ENCODE measurements around the gene INF2. TPM values are rescaled to one million over a fixed set of nuclear protein-coding genes. Genes with fewer than 3 reads are reported as not detected.

INF2 gene
- total and polyA plus RNA-seq, 2 experiments from 2014 or later: 36.7 to 75.5 TPM

DNA sequence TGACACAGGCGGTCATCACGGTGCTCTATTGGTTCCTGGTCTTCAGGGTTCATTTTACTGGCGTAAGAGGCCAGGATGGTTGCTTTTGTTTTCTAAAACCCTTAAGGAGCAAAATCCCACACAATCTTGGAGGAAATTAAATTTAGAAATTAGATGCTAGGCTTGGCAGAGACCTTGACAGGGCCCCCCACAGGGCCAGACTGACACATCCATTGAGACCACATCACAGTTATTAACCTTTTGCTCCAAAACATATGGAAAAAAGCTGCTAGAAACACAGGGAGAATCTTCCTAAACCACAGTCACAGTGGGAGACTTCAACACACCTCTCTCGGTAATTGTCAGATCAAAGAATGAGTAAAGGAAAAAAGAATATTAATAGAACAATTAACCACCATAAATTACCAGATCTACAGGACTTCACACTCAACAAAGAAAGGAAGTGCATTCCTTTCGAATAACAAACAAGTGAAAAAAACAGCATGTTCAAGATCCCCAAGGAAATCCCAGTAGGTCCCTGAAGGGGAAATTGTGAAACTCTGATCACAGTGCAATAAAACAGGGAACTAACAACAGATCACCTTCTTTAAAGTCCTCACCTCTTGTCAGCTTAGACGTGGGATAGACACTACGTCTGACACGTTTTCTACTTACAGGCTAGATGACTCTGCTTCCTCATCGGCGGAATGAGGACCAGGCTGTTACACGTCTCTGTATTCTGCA lies 44.6 kb upstream of the INF2 start (continued):
- TF ChIP-seq NANOG (IDR thresholded peaks at IDR 0.05; ENCODE audit: borderline replicate concordance): no peak
- TF ChIP-seq EZH2 (IDR thresholded peaks at IDR 0.05; ENCODE audit: low read depth, unreplicated experiment): no peak
- TF ChIP-seq, protein P1, sequence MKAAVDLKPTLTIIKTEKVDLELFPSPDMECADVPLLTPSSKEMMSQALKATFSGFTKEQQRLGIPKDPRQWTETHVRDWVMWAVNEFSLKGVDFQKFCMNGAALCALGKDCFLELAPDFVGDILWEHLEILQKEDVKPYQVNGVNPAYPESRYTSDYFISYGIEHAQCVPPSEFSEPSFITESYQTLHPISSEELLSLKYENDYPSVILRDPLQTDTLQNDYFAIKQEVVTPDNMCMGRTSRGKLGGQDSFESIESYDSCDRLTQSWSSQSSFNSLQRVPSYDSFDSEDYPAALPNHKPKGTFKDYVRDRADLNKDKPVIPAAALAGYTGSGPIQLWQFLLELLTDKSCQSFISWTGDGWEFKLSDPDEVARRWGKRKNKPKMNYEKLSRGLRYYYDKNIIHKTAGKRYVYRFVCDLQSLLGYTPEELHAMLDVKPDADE (IDR thresholded peaks at IDR 0.05): no peak
- TF ChIP-seq, protein P2, sequence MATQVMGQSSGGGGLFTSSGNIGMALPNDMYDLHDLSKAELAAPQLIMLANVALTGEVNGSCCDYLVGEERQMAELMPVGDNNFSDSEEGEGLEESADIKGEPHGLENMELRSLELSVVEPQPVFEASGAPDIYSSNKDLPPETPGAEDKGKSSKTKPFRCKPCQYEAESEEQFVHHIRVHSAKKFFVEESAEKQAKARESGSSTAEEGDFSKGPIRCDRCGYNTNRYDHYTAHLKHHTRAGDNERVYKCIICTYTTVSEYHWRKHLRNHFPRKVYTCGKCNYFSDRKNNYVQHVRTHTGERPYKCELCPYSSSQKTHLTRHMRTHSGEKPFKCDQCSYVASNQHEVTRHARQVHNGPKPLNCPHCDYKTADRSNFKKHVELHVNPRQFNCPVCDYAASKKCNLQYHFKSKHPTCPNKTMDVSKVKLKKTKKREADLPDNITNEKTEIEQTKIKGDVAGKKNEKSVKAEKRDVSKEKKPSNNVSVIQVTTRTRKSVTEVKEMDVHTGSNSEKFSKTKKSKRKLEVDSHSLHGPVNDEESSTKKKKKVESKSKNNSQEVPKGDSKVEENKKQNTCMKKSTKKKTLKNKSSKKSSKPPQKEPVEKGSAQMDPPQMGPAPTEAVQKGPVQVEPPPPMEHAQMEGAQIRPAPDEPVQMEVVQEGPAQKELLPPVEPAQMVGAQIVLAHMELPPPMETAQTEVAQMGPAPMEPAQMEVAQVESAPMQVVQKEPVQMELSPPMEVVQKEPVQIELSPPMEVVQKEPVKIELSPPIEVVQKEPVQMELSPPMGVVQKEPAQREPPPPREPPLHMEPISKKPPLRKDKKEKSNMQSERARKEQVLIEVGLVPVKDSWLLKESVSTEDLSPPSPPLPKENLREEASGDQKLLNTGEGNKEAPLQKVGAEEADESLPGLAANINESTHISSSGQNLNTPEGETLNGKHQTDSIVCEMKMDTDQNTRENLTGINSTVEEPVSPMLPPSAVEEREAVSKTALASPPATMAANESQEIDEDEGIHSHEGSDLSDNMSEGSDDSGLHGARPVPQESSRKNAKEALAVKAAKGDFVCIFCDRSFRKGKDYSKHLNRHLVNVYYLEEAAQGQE (IDR thresholded peaks at IDR 0.05; ENCODE audit: unreplicated experiment): no peak
- TF ChIP-seq STAT1 (IDR thresholded peaks at IDR 0.05; ENCODE audit: unreplicated experiment): no peak
- no peak for TF ChIP-seq EZH2phosphoT487 (IDR thresholded peaks at IDR 0.05; ENCODE audit: unreplicated experiment)
- no peak for TF ChIP-seq ZNF331 (CRISPR knock-in tag; IDR thresholded peaks at IDR 0.05; ENCODE audit: low read depth)
- no peak for TF ChIP-seq ZNF114 (CRISPR knock-in tag; IDR thresholded peaks at IDR 0.05)

DNA sequence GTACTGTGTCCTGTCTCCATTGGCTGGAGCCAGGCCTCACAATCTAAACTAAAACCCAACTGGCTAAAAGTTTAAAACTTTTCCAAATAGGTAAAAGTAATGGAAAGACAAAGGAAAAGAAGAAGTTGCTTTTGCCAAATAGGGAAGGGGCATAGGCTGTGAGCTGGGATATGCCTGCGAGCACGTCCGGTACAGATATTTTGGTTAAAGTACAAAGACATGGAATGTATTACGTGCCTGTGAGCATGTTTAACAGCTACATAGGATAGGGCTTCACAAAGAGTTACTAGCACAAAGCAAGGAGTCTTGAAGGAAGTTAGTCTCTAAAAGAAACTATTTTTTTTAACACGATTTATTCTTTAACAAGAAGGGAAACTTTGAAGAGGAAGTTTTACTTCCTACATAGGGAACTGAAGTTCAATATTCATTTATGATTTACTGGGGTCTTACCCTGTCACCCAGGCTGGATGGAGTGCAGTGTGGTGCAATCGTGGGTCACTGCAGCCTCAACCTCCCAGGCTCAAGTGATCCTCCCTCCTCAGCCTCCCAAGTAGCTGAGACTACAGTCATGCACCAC lies 41.9 kb upstream of the INF2 start:
- Mint-ChIP-seq H3K27me3 (ENCODE audit: insufficient read depth, low read depth, poor library complexity) (peaks cover 13% of the 10 kb centered on the region), H3K4me3 (no peak overlapping the region; the same call in 2 of the 3 replicates)

More for the DNA sequence above, 41.9 kb upstream of the INF2 start:
- H3K36me3 Mint-ChIP-seq (ENCODE audit: low read depth): peaks cover 5% of the 10 kb centered on the region
- no peaks in the 10 kb centered on the region for H4K20me1 ChIP-seq (replicated peaks; ENCODE audit: insufficient read depth)
- H3K4me1 ChIP-seq (ENCODE audit: insufficient read depth): no peaks in the 10 kb centered on the region
- no peaks in the 10 kb centered on the region for H3K9me2 ChIP-seq (ENCODE audit: insufficient read depth)
- TF ChIP-seq EZH2phosphoT487 (IDR thresholded peaks at IDR 0.05; ENCODE audit: unreplicated experiment) (no peak), JUNB (IDR thresholded peaks at IDR 0.05; ENCODE audit: unreplicated experiment) (no peak), EZH2 (IDR thresholded peaks at IDR 0.05; ENCODE audit: low read depth, unreplicated experiment) (no peak), STAT1 (IDR thresholded peaks at IDR 0.05; ENCODE audit: unreplicated experiment) (no peak), NANOG (IDR thresholded peaks at IDR 0.05; ENCODE audit: borderline replicate concordance) (no peak), ZNF331 (CRISPR knock-in tag; IDR thresholded peaks at IDR 0.05; ENCODE audit: low read depth) (no peak), CREB1 (CRISPR knock-in tag; IDR thresholded peaks at IDR 0.05; ENCODE audit: low read depth) (no peak), POLR2AphosphoS5 (IDR thresholded peaks at IDR 0.05; ENCODE audit: low read depth) (no peak)
- TF ChIP-seq, protein P2 (IDR thresholded peaks at IDR 0.05; ENCODE audit: unreplicated experiment): no peak
- TF ChIP-seq, protein P1 (IDR thresholded peaks at IDR 0.05): no peak
- TF ChIP-seq, protein P3, sequence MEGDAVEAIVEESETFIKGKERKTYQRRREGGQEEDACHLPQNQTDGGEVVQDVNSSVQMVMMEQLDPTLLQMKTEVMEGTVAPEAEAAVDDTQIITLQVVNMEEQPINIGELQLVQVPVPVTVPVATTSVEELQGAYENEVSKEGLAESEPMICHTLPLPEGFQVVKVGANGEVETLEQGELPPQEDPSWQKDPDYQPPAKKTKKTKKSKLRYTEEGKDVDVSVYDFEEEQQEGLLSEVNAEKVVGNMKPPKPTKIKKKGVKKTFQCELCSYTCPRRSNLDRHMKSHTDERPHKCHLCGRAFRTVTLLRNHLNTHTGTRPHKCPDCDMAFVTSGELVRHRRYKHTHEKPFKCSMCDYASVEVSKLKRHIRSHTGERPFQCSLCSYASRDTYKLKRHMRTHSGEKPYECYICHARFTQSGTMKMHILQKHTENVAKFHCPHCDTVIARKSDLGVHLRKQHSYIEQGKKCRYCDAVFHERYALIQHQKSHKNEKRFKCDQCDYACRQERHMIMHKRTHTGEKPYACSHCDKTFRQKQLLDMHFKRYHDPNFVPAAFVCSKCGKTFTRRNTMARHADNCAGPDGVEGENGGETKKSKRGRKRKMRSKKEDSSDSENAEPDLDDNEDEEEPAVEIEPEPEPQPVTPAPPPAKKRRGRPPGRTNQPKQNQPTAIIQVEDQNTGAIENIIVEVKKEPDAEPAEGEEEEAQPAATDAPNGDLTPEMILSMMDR (conservative IDR thresholded peaks at IDR 0.05; ENCODE audit: low read depth in 2 of 2): no peak
- H3K27ac Mint-ChIP-seq: no peak overlapping the region
- peaks cover 10% of the 10 kb centered on the region for H3K4me1 Mint-ChIP-seq
- no peak overlapping the region for H3K4me2 ChIP-seq
- peaks cover 8% of the 10 kb centered on the region for H3K27me3 ChIP-seq (ENCODE audit: insufficient read depth)
- H2AFZ ChIP-seq: no peak overlapping the region
- no peaks in the 10 kb centered on the region for H3K36me3 ChIP-seq (ENCODE audit: insufficient read depth)
- H3F3A ChIP-seq (replicated peaks; ENCODE audit: low read depth): no peaks in the 10 kb centered on the region
- no peak for ATAC-seq
- H3K79me2 ChIP-seq (replicated peaks; ENCODE audit: insufficient read depth): no peaks in the 10 kb centered on the region
- DNase-seq (ENCODE audit: low spot score): no peak
- H3K9me3 Mint-ChIP-seq: peaks cover 24% of the 10 kb centered on the region
- H3K4me3 ChIP-seq: no peak overlapping the region
- no peak overlapping the region for H3K27ac ChIP-seq (ENCODE audit: low read depth)
